NCI-H526 treated with DMSO at 0.1 percent for 48 hours (cell line): ENCODE results near the gene ZNF718.
"Not testable (repeated sequence)": the region's sequence is repeated elsewhere in the genome, so short reads cannot be mapped to it uniquely, and the experiment has no call there.

Experiments
- DNase-seq: peaks from one replicate; lab custom pipeline; 2025; lab: John Stamatoyannopoulos, UW

Gene ZNF718

GRCh38 chr4:161496-162284 lies 37.4 kb downstream of the ZNF718 start:
- DNase-seq: no peak

DNA sequence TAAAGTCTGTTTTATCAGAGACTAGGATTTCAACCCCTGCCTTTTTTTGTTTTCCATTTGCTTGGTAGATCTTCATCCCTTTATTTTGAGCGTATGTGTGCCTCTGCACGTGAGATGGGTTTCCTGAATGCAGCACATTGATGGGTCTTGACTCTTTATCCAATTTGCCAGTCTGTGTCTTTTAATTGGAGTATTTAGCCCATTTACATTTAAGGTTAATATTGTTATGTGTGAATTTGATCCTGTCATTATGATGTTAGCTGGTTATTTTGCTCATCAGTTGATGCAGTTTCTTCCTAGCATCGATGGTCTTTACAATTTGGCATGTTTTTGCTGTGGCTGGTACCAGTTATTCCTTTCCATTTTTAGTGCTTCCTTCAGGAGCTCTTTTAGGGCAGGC lies 45.3 kb downstream of the ZNF718 start:
- not testable (repeated sequence) for DNase-seq

- not testable (repeated sequence) for DNase-seq
Measured at GRCh38 chr4:171318-171717, 47.0 kb downstream of the ZNF718 start.

DNA sequence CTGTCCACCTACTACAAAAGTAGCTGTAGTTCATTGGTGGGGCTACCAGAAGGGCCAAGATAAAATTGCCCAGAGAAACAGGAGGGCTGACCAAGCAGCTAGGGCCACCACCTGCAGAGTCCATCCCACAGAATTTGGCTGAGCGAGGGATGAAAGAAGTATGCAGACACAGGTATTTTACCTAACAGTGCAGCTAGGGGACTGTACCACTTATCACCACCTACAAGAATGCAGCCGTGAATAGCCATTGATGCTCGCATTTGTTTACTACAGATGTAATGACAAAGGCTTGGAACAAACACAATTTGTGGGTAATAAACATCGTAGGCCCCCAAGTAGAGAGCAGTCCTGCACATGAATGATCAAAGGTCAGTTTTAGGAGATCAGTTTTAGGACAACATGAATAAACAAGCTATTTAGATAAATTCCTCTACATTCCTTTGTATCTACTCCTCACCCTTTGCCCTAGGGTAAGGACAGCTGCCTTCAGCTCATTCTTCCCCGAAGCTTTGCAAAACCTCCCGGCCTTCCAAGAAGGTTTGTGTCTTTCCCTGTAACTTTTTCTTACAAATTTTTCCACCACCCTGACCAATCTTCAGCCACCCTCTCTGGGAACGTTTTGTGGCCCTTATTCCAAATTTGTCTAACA lies 49.5 kb downstream of the ZNF718 start:
- no peak for DNase-seq

- DNase-seq: no peak
Measured at GRCh38 chr4:175986-176385, 51.7 kb downstream of the ZNF718 start.

GRCh38 chr4:176995-177394 lies 52.7 kb downstream of the ZNF718 start:
- no peak for DNase-seq

- DNase-seq: not testable (repeated sequence)
Measured at GRCh38 chr4:182225-182624, 57.9 kb downstream of the ZNF718 start.

GRCh38 chr4:188091-188490 lies 63.8 kb downstream of the ZNF718 start:
- DNase-seq: no peak

GRCh38 chr4:195159-195558 lies 70.9 kb downstream of the ZNF718 start:
- not testable (repeated sequence) for DNase-seq

DNA sequence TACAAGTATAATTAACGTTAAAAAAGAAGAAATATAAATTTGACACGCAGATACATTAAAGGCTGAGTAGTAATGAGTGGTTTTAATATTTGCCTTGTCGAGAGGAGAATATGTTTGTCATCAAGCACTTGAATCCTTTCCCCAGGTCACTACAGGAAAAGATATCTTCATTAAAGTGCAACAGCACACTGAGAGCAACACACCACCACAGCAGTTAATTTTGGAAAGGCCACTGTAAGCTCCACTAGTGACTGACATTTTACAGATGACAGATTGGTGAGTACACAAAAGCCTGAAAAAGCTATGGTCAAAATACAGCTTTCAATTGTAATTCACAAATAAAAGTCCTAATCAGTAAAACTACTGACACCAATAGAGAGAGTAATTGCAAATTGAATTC lies 76.6 kb downstream of the ZNF718 start:
- no peak for DNase-seq

DNA sequence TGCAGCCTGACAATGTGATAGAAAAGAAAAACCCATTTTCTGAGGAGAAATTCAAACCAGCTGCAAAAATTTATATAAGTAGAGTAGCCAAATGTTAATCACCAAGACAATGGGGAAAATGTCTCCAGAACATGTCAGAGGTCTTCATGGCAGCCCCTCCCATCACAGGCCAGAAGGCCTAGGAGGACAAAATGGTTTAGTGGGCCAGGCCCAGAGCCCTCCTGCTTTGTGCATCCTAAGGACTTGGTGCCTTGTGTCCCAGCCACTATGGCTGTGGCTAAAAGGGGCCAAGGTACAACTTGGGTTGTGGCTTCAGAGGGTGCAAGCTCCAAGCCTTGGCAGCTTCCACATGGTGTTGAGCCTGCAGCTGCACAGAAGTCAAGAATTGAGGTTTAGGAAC lies 78.5 kb downstream of the ZNF718 start:
- not testable (repeated sequence) for DNase-seq

GRCh38 chr4:205097-205756 lies 80.9 kb downstream of the ZNF718 start:
- no peak for DNase-seq

DNA sequence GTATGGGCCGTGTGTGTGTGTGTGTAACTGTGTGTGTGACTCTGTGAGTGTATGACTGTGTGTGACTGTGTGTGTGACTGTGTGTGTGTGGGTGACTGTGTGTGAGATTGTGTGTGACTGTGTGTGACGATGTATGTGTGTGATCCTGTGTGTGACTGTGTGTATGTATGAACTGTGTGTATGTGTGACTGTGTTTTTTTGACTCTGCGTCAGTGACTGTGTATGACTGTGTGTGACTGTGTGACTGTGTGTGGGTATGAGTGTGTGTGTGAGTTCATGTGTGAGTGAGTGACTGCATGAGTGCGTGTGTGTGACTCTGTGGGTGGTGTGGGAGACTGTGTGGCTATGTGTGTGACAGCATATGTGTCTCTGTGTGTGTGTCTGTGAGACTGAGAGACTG lies 81.8 kb downstream of the ZNF718 start:
- no peak for DNase-seq

DNA sequence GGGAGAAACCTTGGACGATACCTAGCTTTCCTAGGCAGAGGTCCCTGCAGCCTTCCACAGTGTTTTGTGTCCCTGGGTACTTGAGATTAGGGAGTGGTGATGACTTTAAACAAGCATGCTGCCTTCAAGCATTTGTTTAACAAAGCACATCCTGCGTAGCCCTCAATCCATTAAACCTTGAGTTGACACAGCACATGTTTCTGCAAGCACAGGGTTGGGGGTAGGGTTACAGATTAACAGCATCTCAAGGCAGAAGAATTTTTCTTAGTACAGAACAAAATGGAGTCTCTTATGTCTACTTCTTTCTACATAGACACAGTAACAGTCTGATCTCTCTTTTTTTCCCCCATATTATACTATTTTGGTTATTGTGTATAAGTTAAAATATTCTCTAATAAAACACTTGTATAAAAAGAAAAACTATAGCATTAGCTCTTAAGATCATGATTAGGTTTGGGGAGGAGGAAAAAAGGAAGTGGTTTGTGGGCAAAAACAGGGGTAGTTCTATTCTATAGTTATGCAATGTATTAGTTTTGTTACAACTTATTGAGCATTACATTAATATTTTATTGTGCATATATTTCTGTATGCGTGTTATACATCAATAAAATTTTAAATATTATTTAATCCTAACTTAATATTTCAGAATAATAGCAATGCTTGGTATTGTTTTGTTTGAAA lies 84.3 kb downstream of the ZNF718 start:
- DNase-seq: not testable (repeated sequence)

DNA sequence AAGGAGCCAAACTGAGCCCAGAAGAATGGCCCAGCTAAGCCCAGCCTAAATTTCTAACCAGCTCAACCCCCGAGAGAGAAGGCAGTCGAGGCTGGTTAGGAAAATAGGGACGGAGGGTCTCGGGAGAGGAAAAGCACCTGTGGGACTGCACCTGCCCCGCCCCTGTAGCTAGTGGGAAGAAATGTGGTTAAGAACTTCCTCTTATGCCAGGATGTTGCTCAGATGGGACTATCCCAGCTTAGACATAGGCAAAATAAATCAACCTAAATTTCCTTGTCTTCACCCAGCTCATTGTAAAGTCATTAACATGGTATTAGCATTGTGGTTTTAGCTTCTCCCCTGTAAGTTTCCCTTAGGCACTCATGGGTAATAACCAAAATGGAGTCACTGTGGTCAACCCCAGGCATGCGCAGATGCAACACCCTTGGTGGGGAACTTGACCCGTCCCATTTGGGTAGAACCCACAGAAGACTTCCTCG lies 86.8 kb downstream of the ZNF718 start:
- DNase-seq: no peak

- DNase-seq: no peak
Measured at GRCh38 chr4:212438-213188, 88.3 kb downstream of the ZNF718 start.

DNA sequence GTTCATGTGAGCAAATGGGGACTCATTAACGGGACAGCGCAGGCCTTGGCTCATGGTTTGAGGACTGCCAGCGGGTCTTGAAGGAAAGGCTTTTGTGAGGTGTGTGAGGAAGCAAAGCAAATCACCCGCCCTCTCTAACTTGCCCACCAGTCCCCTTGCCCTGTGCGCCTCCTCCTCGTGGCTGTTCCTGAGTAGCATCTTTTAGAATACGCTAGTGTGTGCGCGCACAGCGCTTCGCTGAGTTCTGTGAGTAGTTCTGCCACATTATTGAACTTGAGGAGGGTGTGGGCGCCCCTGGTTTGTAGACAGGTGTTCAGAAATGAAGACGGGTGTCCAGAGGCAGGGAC lies 88.9 kb downstream of the ZNF718 start:
- not testable (repeated sequence) for DNase-seq
